ENCODE measurements around the gene PIP4P1. TPM values are rescaled to one million over a fixed set of nuclear protein-coding genes. Genes with fewer than 3 reads are reported as not detected.
"Not testable (repeated sequence)": the region's sequence is repeated elsewhere in the genome, so short reads cannot be mapped to it uniquely, and the experiment has no call there.

Gene PIP4P1
- total RNA-seq, 1 donor from 2014 or later: 22.0 TPM

DNA sequence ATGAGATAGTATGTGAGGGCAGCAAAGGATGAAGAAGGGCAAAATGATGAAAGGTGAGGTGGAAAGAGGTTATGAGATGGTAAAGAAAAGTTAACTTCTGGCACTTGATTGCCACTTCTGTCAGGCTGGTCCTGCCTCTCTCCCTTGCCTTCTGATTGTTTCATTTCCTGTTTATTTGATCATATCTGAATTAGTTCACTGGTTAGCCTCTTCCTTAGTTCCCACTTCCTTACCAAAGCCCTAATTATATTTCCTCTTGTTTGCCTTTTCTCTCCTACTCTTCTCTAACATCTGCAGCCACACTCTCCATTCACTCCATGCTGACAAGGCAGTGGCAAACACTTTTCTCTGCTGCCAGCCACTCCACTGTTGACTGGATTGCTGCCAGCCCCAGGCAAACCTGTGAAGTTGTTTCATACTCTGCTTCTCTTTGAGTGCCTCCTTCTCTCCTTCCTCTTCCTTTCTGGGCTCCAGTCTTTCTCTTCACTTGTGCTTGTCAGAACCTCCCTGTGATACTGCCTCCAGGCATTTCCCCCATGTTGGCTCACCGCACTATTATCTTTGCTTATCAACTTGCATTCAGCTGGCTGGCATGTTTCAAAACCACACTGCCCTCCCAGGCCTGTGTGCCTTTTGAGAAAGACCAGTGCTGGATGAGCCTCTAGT lies 16.1 kb upstream of the PIP4P1 start:
- DNase-seq (ENCODE audit: low read depth, low spot score): no peak

DNA sequence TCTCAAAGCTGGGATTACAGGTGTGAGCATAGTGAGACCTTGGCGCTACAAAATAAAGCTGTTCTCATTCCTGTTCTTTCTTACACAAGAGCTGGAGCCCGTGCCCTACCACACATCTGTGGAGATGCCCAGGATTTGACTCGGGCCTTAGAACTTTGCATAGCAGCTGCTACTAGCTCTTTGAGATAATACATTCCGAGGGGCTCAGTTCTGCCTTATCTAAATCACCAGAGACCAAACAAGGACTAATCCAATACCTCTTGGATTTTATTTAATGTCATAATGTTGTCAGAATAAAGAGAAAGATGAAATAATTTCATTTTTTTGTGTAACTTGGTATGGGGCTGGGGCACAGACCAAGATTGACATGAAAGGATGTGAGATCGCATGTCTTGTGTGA lies 15.5 kb upstream of the PIP4P1 start:
- no peak for DNase-seq (ENCODE audit: low read depth, low spot score)

- no peak for DNase-seq (ENCODE audit: low read depth, low spot score)
Measured at GRCh38 chr14:20472536-20473169, 11.4 kb upstream of the PIP4P1 start.

- no peak for DNase-seq (ENCODE audit: low read depth, low spot score)
Measured at GRCh38 chr14:20470603-20470901, 9.3 kb upstream of the PIP4P1 start.

GRCh38 chr14:20469890-20470602 lies 8.8 kb upstream of the PIP4P1 start:
- DNase-seq (ENCODE audit: low read depth, low spot score): peak; percentile 49

- peak; percentile 68 for DNase-seq (ENCODE audit: low read depth, low spot score)
Measured at GRCh38 chr14:20469242-20469889, 8.1 kb upstream of the PIP4P1 start, which contains the start of gene PNP. TSS of gene PNP (plus strand) at chr14:20469406. CDS start at chr14:20469525, 119 bp downstream.

DNA sequence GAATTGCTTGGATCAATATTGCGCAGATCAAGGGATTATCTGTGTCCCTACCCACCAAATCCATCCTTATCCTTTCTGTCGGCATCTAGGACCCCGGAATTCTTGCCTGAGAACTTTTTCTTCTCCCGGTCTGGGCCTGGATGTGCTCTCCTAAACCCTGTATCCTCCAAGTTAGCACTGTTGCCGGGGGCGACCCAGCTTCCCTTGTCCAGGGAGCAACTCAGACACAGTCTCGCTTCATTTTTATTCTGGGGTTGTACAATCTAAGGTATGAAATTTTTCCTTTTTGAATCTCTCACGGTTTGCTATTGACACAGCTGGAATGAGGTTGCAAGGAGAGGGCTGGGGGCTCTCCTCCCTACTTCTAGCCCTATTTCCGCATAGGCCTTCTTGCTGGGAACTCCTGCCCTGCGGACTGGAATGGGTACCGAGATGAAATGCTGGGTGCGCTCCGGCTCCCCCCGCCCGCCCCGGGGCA lies 7.6 kb upstream of the PIP4P1 start:
- DNase-seq (ENCODE audit: low read depth, low spot score): no peak

- no peak for DNase-seq (ENCODE audit: low read depth, low spot score)
Measured at GRCh38 chr14:20460458-20461224, 593 bp downstream of the PIP4P1 start.

GRCh38 chr14:20458031-20458789 lies 3.0 kb downstream of the PIP4P1 start:
- DNase-seq (ENCODE audit: low read depth, low spot score): no peak

GRCh38 chr14:20456971-20457370 lies 4.3 kb downstream of the PIP4P1 start:
- no peak for DNase-seq (ENCODE audit: low read depth, low spot score)

GRCh38 chr14:20455355-20456300 lies 5.6 kb downstream of the PIP4P1 start:
- peak; percentile 66 for DNase-seq (ENCODE audit: low read depth, low spot score)

DNA sequence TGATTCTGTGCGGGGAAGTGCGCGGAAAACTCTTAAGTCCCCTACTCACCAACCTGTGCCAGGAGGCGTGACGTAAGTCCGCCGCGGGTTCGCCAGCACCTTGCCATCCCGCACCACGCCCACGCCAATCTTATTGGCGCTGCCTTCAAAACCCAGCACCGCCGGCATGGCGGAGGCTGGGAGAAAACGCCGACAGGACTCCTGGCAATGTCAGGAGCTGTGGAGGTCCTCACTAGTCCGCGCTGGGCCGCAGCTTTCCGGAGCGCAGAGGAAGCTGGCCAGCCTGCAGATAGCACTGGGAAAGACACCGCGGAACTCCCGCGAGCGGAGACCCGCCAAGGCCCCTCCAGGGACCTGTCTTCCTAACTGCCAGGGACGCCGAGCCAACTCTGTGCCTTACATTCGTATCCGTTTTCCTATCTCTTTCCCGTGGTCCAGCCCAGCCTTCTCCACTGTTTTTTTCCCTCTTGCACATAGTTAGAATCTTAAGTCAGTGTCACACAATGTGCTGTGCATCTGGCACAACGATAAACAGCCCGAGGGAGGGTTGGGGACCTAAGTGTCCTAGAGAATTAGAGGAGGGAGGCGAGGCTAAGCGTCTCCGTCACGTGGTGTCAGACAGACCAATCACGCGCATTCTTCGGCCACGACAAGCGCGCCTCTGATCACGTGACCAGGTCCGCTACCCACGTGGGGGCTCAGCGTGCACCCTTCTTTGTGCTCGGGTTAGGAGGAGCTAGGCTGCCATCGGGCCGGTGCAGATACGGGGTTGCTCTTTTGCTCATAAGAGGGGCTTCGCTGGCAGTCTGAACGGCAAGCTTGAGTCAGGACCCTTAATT lies 6.5 kb downstream of the PIP4P1 start, which contains the start of the genes APEX1 and OSGEP:
TSS of gene APEX1 (plus strand) at position 711 of the 839 bp plus-strand sequence. CDS start 420 bp downstream, outside the sequence.
TSS of gene OSGEP (minus strand) at position 297 of the 839 bp plus-strand sequence. CDS start at position 168, 129 bp downstream.
- peak; percentile 96 for DNase-seq (ENCODE audit: low read depth, low spot score)

GRCh38 chr14:20452831-20453230 lies 8.4 kb downstream of the PIP4P1 start:
- not testable (repeated sequence) for DNase-seq (ENCODE audit: low read depth, low spot score)

DNA sequence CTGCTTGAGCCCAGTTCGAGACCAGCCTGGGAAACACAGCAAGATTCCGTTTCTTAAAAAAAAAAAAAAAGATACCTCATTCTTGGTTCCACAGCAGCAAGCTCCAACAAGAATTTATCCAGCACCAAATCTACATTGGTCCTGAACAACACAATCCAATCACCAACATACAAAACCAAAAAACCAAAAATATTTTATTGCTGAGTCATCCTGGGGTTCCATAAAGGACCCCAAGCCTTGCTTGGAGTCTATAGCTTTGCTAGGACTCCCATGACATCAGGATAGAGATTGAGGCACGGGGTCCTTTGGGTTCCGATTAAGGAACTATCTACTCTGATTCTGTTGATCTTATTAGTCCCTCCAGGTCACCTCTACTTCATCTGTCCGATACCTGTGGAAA lies 14.3 kb downstream of the PIP4P1 start:
- DNase-seq (ENCODE audit: low read depth, low spot score): no peak

- not testable (repeated sequence) for DNase-seq (ENCODE audit: low read depth, low spot score)
Measured at GRCh38 chr14:20443650-20444049, 17.6 kb downstream of the PIP4P1 start.

DNA sequence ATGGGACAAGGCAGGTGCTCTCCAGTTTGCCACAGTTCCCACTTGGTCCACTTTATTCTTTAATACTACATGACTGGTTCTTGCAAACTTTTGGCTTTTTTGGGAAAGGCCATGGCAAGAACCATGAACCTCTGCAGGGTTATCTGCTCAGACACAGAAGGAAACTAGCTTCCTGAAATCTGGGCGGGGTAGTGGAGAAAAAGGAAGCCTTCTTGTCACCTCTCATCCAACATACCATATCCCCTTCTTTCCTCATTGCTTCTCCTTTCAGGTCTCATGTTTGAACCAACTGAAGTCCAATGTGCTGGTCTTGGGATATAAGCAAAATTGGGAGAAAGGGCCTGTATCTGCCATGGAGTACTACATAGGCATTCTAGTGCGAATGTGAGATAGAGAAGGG lies 19.8 kb downstream of the PIP4P1 start:
- no peak for DNase-seq (ENCODE audit: low read depth, low spot score)

- DNase-seq (ENCODE audit: low read depth, low spot score): no peak
Measured at GRCh38 chr14:20440882-20441281, 20.4 kb downstream of the PIP4P1 start.

DNA sequence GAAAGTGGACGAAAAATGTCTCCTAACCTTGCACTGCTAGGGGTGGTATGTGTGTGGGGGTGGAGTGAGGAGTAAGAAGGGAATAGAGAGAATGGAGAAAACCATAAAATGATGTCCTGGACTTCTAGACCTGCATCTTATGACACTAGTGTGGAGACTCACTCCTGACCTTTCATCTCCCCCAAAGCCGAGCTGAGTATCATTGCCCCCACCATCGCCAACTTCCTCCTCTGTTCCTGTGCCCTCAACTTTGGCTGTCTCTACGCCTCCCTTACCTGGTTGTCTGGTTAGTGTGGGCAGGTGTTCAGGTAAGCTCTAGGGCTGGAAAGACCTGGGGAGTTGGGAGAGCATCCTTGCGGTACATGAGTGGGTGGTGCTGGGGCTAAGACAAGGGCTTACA lies 20.8 kb downstream of the PIP4P1 start:
- DNase-seq (ENCODE audit: low read depth, low spot score): no peak

Measured in pulmonary artery endothelial cell (primary cell).